Measurements from ENCODE around the gene TMEM109. TPM values are rescaled to one million over a fixed set of nuclear protein-coding genes. Genes with fewer than 3 reads are reported as not detected.

TMEM109 gene
- total RNA-seq, 1 experiment from 2014 or later = 78.1 TPM

DNA sequence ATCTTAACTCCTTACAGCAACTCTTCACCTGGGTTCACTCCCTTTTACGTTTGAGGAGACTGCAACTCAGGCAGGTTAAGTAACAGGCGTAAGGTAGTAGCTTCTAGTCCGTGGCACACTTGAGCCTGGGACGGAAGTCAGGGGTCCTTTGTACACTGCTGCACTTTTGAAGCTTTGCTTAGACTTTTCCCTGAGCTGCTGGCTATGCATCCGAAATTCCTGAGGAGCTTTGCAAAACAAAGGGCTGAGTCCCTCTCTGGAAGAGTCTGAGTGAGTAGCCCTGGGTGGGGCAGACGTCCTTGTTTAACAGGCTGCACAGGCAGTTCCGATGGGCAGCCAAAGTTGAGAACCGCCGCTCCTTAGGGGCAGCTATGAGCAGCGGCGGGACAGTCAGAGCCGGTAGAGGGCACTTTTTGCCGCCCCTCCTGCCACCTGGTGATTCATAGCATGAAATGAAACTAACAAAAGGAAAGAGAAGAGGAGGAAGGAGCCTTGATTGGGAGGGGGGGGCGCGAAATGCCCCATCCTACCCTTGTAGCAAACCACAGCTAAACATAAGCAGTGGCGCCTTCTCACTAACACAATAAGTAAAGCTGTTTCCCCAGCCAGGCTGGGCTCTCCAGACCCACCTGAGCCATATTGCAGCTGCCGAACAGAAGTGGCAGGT is 1.4 kb downstream of the TMEM109 start:
- H3K4me3 Mint-ChIP-seq (ENCODE audit: low read depth, unreplicated experiment) = peak overlapping the region; percentile 97
- peaks cover 23% of the 10 kb centered on the region for H3K4me1 Mint-ChIP-seq (ENCODE audit: low read depth, unreplicated experiment)
- H3K36me3 Mint-ChIP-seq (ENCODE audit: insufficient read depth, unreplicated experiment) = peaks cover 20% of the 10 kb centered on the region
- H3K27ac Mint-ChIP-seq (ENCODE audit: unreplicated experiment) = peak overlapping the region; percentile 30
- peak; percentile 79 for DNase-seq
- TF ChIP-seq, protein P1, sequence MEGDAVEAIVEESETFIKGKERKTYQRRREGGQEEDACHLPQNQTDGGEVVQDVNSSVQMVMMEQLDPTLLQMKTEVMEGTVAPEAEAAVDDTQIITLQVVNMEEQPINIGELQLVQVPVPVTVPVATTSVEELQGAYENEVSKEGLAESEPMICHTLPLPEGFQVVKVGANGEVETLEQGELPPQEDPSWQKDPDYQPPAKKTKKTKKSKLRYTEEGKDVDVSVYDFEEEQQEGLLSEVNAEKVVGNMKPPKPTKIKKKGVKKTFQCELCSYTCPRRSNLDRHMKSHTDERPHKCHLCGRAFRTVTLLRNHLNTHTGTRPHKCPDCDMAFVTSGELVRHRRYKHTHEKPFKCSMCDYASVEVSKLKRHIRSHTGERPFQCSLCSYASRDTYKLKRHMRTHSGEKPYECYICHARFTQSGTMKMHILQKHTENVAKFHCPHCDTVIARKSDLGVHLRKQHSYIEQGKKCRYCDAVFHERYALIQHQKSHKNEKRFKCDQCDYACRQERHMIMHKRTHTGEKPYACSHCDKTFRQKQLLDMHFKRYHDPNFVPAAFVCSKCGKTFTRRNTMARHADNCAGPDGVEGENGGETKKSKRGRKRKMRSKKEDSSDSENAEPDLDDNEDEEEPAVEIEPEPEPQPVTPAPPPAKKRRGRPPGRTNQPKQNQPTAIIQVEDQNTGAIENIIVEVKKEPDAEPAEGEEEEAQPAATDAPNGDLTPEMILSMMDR (IDR thresholded peaks at IDR 0.05; ENCODE audit: unreplicated experiment) = no peak
- H3K9me3 Mint-ChIP-seq (ENCODE audit: low read depth, unreplicated experiment) = no peaks in the 10 kb centered on the region
- TSS peak; percentile 35 for BruUV-seq (replicated peaks)
- intact Hi-C loops (cut with micrococcal nuclease; ENCODE audit: unreplicated experiment) = loop anchor here (5.0 kb wide), 1 partner anchor 217 kb away; no protein-coding TSS in a partner anchor
- H3K27me3 Mint-ChIP-seq (ENCODE audit: unreplicated experiment) = peaks cover 23% of the 10 kb centered on the region
- CTCF ChIA-PET = interaction anchor here (0.6 to 2.6 kb wide), 11 partner anchors 8 to 339 kb away, joined by 3 to 8 read pairs (median 4); partner anchors contain the start of genes PRPF19, TMEM132A and VPS37C

DNA sequence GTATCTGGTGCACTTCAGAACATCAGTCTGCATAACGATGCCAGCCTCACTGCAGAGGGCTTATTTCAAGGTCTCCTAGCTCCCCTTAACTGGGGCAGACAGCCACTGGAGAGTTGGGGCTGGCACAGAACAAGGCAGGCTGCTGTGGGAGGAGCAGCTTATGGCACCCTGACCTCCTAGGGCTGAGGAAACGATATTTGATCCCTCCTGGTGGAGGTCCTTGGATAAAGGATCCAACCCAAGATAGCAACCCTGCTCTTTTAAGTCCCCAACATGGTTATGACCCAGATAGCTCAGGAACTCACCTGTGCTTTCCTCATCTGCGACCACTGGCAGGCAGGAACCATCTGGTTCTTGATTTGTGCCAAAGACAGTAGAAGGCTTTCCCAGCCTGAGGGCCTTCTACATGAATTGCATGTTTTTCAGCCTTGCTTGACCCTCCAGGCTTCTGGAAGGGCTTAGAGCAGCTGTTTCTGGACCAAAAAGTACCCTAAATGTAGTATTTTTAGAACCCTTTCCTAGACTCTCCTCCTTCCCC is 2.8 kb downstream of the TMEM109 start:
- CTCF ChIA-PET = no interaction called here
- no peak overlapping the region for H3K27ac Mint-ChIP-seq (ENCODE audit: unreplicated experiment)
- no TSS peak for BruUV-seq (replicated peaks)
- H3K36me3 Mint-ChIP-seq (ENCODE audit: insufficient read depth, unreplicated experiment) = peaks cover 20% of the 10 kb centered on the region
- no peak overlapping the region for H3K4me3 Mint-ChIP-seq (ENCODE audit: low read depth, unreplicated experiment)
- H3K9me3 Mint-ChIP-seq (ENCODE audit: low read depth, unreplicated experiment) = no peaks in the 10 kb centered on the region
- DNase-seq = no peak
- peaks cover 9% of the 10 kb centered on the region for H3K27me3 Mint-ChIP-seq (ENCODE audit: unreplicated experiment)
- TF ChIP-seq, protein P1 (IDR thresholded peaks at IDR 0.05; ENCODE audit: unreplicated experiment) = no peak
- intact Hi-C loops (cut with micrococcal nuclease; ENCODE audit: unreplicated experiment) = loop anchor here (5.0 kb wide), 1 partner anchor 216 kb away; no protein-coding TSS in a partner anchor
- peaks cover 23% of the 10 kb centered on the region for H3K4me1 Mint-ChIP-seq (ENCODE audit: low read depth, unreplicated experiment)

DNA sequence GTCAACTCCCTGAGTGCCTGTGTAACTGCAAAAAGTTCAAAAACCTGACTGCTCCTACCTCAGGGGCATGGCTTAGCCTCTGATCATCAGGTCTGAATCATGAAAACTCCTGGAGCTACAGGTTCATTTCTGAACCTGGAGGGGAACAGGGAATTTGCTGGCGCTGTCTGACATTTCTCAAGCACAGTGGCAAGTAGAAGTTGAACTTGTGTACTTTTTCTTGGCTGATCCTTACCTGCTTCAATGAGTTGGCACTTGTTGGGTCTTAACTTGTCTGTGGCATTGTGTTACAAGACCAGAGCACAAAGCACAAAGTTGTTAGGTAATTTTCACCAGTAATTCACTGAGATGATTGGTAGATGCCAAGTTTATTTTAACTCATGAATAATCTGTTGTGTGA is 3.3 kb downstream of the TMEM109 start:
- Mint-ChIP-seq H3K36me3 (ENCODE audit: insufficient read depth, unreplicated experiment) (peaks cover 20% of the 10 kb centered on the region), H3K27me3 (ENCODE audit: unreplicated experiment) (peaks cover 4% of the 10 kb centered on the region), H3K27ac (ENCODE audit: unreplicated experiment) (no peak overlapping the region), H3K4me3 (ENCODE audit: low read depth, unreplicated experiment) (no peak overlapping the region), H3K9me3 (ENCODE audit: low read depth, unreplicated experiment) (no peaks in the 10 kb centered on the region), H3K4me1 (ENCODE audit: low read depth, unreplicated experiment) (peaks cover 23% of the 10 kb centered on the region)
- intact Hi-C loops (cut with micrococcal nuclease; ENCODE audit: unreplicated experiment) = loop anchor here (5.0 kb wide), 1 partner anchor 215 kb away; no protein-coding TSS in a partner anchor
- TF ChIP-seq, protein P1 (IDR thresholded peaks at IDR 0.05; ENCODE audit: unreplicated experiment) = no peak
- BruUV-seq (replicated peaks) = no TSS peak
- CTCF ChIA-PET = no interaction called here
- no peak for DNase-seq

DNA sequence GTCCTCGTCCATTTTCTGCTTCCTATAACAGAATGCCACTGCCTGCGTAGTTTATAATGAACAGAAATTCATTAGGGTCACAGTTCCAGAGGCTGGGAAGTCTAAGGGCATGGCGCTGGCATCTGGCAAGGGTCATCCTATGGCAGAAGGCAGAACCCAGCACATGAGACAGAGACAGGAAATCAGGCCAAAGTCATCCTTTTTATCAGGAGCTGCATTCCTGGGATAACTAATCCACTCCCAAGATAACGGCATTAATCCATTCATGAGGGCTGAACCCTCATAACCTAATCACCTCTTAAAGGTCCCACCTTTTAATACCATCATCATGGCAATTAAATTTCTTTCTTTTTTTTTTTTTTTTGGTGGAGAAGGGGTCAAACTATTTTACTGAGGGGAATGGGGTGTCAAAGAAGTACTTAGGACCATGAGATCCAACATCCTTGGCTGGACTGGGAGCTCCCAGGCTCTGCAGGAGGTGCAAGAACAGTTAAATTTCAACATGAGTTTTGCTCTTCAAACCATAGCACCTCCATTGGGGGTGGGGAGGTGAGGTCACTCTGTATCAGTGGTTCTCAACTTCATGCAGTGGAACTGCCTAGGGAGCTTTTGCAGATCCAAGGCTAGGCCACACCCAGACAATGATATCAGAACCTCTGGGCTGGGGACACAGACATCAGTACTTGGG is 4.4 kb downstream of the TMEM109 start:
- no peak overlapping the region for H3K4me3 Mint-ChIP-seq (ENCODE audit: low read depth, unreplicated experiment)
- H3K9me3 Mint-ChIP-seq (ENCODE audit: low read depth, unreplicated experiment) = no peaks in the 10 kb centered on the region
- TF ChIP-seq, protein P1 (IDR thresholded peaks at IDR 0.05; ENCODE audit: unreplicated experiment) = no peak
- no TSS peak for BruUV-seq (replicated peaks)
- CTCF ChIA-PET = interaction anchor here (1.1 kb wide), 1 partner anchor 239 kb away, joined by 3 read pairs; no protein-coding TSS in a partner anchor
- H3K4me1 Mint-ChIP-seq (ENCODE audit: low read depth, unreplicated experiment) = peaks cover 23% of the 10 kb centered on the region
- no peak overlapping the region for H3K27ac Mint-ChIP-seq (ENCODE audit: unreplicated experiment)
- peaks cover 20% of the 10 kb centered on the region for H3K36me3 Mint-ChIP-seq (ENCODE audit: insufficient read depth, unreplicated experiment)
- intact Hi-C loops (cut with micrococcal nuclease; ENCODE audit: unreplicated experiment) = loop anchor here (5.0 kb wide), 1 partner anchor 214 kb away; no protein-coding TSS in a partner anchor
- no peaks in the 10 kb centered on the region for H3K27me3 Mint-ChIP-seq (ENCODE audit: unreplicated experiment)
- DNase-seq = no peak

Measured in Calu3 (cell line).